Activated CD4-positive, alpha-beta T cell treated with anti-CD3 and anti-CD28 coated beads, Interleukin-2, amount 10 ng/mL, durations not matched to agents 24 days and 14 days (primary cell): Measurements from ENCODE around the gene RAPGEF1. TPM values are rescaled to one million over a fixed set of nuclear protein-coding genes. Genes with fewer than 3 reads are reported as not detected.
A peak's percentile ranks its signal among the peaks of the same experiment; 100 is the strongest.

Source experiments
- DNase-seq: peaks from one replicate; pipeline ENCODE4 v3.0.0; 2022
- H3K27ac Mint-ChIP-seq: one replicate; pipeline ENCODE4 v1.8.0; 2022; ENCODE audit warnings: mild to moderate bottlenecking, mixed read lengths
- H3K27me3 Mint-ChIP-seq: one replicate; pipeline ENCODE4 v1.8.0; 2022; ENCODE audit warnings: mixed read lengths
- H3K36me3 Mint-ChIP-seq: one replicate; pipeline ENCODE4 v1.8.0; 2022; ENCODE audit warnings: low read depth, mild to moderate bottlenecking, mixed read lengths
- H3K4me1 Mint-ChIP-seq: one replicate; pipeline ENCODE4 v1.8.0; 2021; ENCODE audit warnings: mixed read lengths
- H3K4me3 Mint-ChIP-seq: one replicate; pipeline ENCODE4 v1.8.0; 2022; ENCODE audit warnings: mild to moderate bottlenecking, moderate library complexity, mixed read lengths
- H3K9me3 Mint-ChIP-seq: one replicate; pipeline ENCODE4 v1.8.0; 2021; ENCODE audit warnings: mixed read lengths
- intact Hi-C: fragments of 100-400 bp; cut with micrococcal nuclease; formaldehyde crosslinking; loops from one replicate; pipeline ENCODE4 v1.15.1; 2023
- total RNA-seq: library from RNA; stranded (reverse); gene quantifications from 2 replicates; pipeline ENCODE4 v1.2.3, GENCODE V29; 2022

The RAPGEF1 gene
- total RNA-seq, 1 donor from 2014 or later, result 153 TPM

- intact Hi-C loops, result loop anchor here (5.0 kb wide), 1 partner anchor 33 kb away; no protein-coding TSS in a partner anchor
- DNase-seq, result no peak
- Mint-ChIP-seq H3K27ac (peak overlapping the region; percentile 76), H3K36me3 (peaks cover 64% of the 10 kb centered on the region), H3K9me3 (no peaks in the 10 kb centered on the region), H3K27me3 (no peaks in the 10 kb centered on the region), H3K4me3 (no peak overlapping the region), H3K4me1 (peaks cover 35% of the 10 kb centered on the region)
These were observed 115.0 kb downstream of the RAPGEF1 start for GRCh38 chr9:131624636-131625507.

DNA sequence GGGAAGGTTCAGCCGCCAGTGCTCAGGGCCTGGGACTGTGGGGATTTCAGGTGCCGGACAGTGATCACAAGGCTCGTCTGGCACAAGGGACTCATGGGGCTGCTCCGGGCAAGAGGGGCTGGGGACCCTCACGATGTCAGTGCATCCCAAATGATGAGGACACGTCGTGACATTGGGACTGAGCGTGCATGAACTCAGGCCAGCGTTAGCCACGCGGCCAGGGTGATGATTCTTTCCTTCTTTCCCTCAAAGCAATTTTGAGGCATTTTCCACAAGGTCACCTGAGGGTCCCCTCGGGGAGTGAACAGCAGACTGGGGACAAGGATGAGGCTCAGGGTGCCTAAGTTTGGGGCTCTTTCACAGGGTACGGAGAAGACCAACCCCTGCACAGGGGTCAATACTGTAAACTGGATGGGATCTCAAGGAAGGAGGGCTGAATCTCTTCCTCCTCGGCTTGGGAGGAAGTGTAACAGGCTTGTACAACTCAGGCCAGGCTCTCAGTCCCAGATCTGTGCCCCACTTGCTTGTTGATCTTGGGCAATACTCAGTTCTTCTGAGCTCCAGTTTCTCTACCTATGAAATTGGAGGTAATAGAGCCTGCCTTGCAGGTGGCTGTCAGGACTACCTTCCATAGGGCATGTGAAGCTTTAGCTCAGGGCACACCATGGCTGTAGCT lies 116.1 kb downstream of the RAPGEF1 start:
- intact Hi-C loops, result no loop called here
- H3K27ac Mint-ChIP-seq, result no peak overlapping the region

DNA sequence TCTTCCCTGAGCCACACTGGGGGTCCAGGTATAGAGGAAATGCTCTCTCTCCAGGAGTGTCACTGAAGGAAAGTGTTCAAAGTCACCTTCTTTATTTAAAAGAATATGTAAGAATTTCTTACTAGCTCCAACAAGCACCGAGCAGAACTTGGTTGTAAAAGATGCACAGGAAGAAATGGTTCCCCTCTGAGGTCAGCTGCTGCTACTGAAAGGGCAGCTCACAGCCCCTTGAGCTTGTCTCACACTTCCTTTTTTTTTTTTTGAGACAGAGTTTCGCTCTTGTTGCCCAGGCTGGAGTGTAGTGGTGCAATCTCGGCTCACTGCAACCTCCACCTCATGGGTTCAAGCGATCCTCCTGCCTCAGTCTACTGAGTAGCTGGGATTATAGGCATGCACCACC lies 117.4 kb downstream of the RAPGEF1 start:
- H3K9me3 Mint-ChIP-seq, result no peaks in the 10 kb centered on the region
- H3K4me1 Mint-ChIP-seq, result peaks cover 21% of the 10 kb centered on the region
- intact Hi-C loops, result no loop called here
- H3K36me3 Mint-ChIP-seq, result peaks cover 70% of the 10 kb centered on the region
- H3K4me3 Mint-ChIP-seq, result no peak overlapping the region
- DNase-seq, result no peak
- no peak overlapping the region for H3K27ac Mint-ChIP-seq
- no peaks in the 10 kb centered on the region for H3K27me3 Mint-ChIP-seq

More for the DNA sequence above, 116.1 kb downstream of the RAPGEF1 start:
- no peak for DNase-seq
- H3K4me3 Mint-ChIP-seq, result no peak overlapping the region
- no peaks in the 10 kb centered on the region for H3K9me3 Mint-ChIP-seq
- peaks cover 31% of the 10 kb centered on the region for H3K4me1 Mint-ChIP-seq
- H3K27me3 Mint-ChIP-seq, result no peaks in the 10 kb centered on the region
- H3K36me3 Mint-ChIP-seq, result peaks cover 66% of the 10 kb centered on the region

- Mint-ChIP-seq H3K27me3 (no peaks in the 10 kb centered on the region), H3K36me3 (peaks cover 70% of the 10 kb centered on the region), H3K4me1 (peaks cover 18% of the 10 kb centered on the region), H3K9me3 (no peaks in the 10 kb centered on the region), H3K27ac (peak overlapping the region; percentile 73), H3K4me3 (no peak overlapping the region)
- intact Hi-C loops, result no loop called here
- no peak for DNase-seq
These were observed 118.1 kb downstream of the RAPGEF1 start for GRCh38 chr9:131621551-131622358.

GRCh38 chr9:131620764-131621520 lies 118.9 kb downstream of the RAPGEF1 start:
- intact Hi-C loops, result no loop called here
- Mint-ChIP-seq H3K36me3 (peaks cover 73% of the 10 kb centered on the region), H3K4me1 (peaks cover 14% of the 10 kb centered on the region), H3K4me3 (no peak overlapping the region), H3K9me3 (no peaks in the 10 kb centered on the region), H3K27ac (peak overlapping the region; percentile 73), H3K27me3 (no peaks in the 10 kb centered on the region)
- no peak for DNase-seq

- Mint-ChIP-seq H3K27ac (peak overlapping the region; percentile 41), H3K9me3 (no peaks in the 10 kb centered on the region), H3K4me1 (peaks cover 7% of the 10 kb centered on the region), H3K4me3 (no peak overlapping the region), H3K36me3 (peaks cover 67% of the 10 kb centered on the region), H3K27me3 (no peaks in the 10 kb centered on the region)
- intact Hi-C loops, result no loop called here
- DNase-seq, result no peak
These were observed 120.2 kb downstream of the RAPGEF1 start for GRCh38 chr9:131619680-131620079.

GRCh38 chr9:131618785-131619184 lies 121.1 kb downstream of the RAPGEF1 start:
- no peaks in the 10 kb centered on the region for H3K27me3 Mint-ChIP-seq
- DNase-seq, result no peak
- H3K9me3 Mint-ChIP-seq, result no peaks in the 10 kb centered on the region
- no peak overlapping the region for H3K4me3 Mint-ChIP-seq
- H3K27ac Mint-ChIP-seq, result peak overlapping the region; percentile 46
- H3K36me3 Mint-ChIP-seq, result peaks cover 69% of the 10 kb centered on the region
- H3K4me1 Mint-ChIP-seq, result peaks cover 5% of the 10 kb centered on the region
- intact Hi-C loops, result no loop called here

- Mint-ChIP-seq H3K4me3 (no peak overlapping the region), H3K27ac (peak overlapping the region; percentile 30), H3K36me3 (peaks cover 69% of the 10 kb centered on the region), H3K9me3 (no peaks in the 10 kb centered on the region), H3K4me1 (peaks cover 7% of the 10 kb centered on the region), H3K27me3 (no peaks in the 10 kb centered on the region)
- no peak for DNase-seq
- intact Hi-C loops, result no loop called here
These were observed 121.8 kb downstream of the RAPGEF1 start for GRCh38 chr9:131618071-131618479.

GRCh38 chr9:131617611-131618010 lies 122.3 kb downstream of the RAPGEF1 start:
- Mint-ChIP-seq H3K4me3 (no peak overlapping the region), H3K9me3 (no peaks in the 10 kb centered on the region), H3K27ac (no peak overlapping the region), H3K27me3 (no peaks in the 10 kb centered on the region), H3K4me1 (peaks cover 7% of the 10 kb centered on the region), H3K36me3 (peaks cover 70% of the 10 kb centered on the region)
- DNase-seq, result no peak
- intact Hi-C loops, result no loop called here

GRCh38 chr9:131616983-131617604 lies 122.8 kb downstream of the RAPGEF1 start:
- DNase-seq, result no peak
- no peak overlapping the region for H3K4me3 Mint-ChIP-seq
- no peaks in the 10 kb centered on the region for H3K27me3 Mint-ChIP-seq
- H3K27ac Mint-ChIP-seq, result no peak overlapping the region
- H3K36me3 Mint-ChIP-seq, result peaks cover 67% of the 10 kb centered on the region
- intact Hi-C loops, result no loop called here
- no peaks in the 10 kb centered on the region for H3K9me3 Mint-ChIP-seq
- peaks cover 7% of the 10 kb centered on the region for H3K4me1 Mint-ChIP-seq

- Mint-ChIP-seq H3K36me3 (peaks cover 64% of the 10 kb centered on the region), H3K27me3 (no peaks in the 10 kb centered on the region), H3K9me3 (no peaks in the 10 kb centered on the region), H3K27ac (no peak overlapping the region), H3K4me3 (no peak overlapping the region), H3K4me1 (peaks cover 1% of the 10 kb centered on the region)
- no peak for DNase-seq
- intact Hi-C loops, result no loop called here
These were observed 125.4 kb downstream of the RAPGEF1 start for GRCh38 chr9:131614340-131614915.

DNA sequence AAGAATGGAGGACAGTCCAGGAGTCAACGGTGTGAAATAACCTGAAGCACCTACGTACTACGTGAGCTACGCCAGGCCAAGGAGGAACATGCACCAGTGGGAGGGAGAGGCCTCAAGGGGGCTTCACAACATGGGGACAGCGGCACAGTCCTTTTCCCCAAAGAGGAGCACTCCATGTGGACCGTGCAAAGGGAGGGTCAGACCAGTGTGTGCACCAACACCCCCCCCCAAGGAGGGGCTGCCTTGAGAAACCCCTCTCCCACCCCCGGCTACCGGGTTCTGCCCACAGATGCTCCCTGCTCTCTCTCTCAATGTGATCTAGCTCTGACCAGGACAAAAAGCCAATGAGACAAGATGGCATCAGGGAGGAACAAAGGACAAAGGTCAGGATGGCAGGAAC lies 126.0 kb downstream of the RAPGEF1 start:
- no peaks in the 10 kb centered on the region for H3K9me3 Mint-ChIP-seq
- intact Hi-C loops, result no loop called here
- no peak overlapping the region for H3K4me3 Mint-ChIP-seq
- no peaks in the 10 kb centered on the region for H3K27me3 Mint-ChIP-seq
- H3K4me1 Mint-ChIP-seq, result peaks cover 1% of the 10 kb centered on the region
- no peak overlapping the region for H3K27ac Mint-ChIP-seq
- H3K36me3 Mint-ChIP-seq, result peaks cover 64% of the 10 kb centered on the region
- DNase-seq, result no peak
